Measurements from ENCODE around the gene ATP6V1F. TPM values are rescaled to one million over a fixed set of nuclear protein-coding genes. Genes with fewer than 3 reads are reported as not detected.

Gene ATP6V1F
- total and polyA plus RNA-seq, 7 experiments from 2014 or later: 58.4 to 340 (median 101) TPM

- intact Hi-C loops (cut with micrococcal nuclease): no loop called here
- Histone ChIP-seq H3K4me3 (ENCODE audit: low read length) (no peak overlapping the region), H3K27me3 (ENCODE audit: control insufficient read depth in 2 of 2, insufficient read depth in 2 of 2, low read length in 2 of 2) (no peaks in the 10 kb centered on the region), H3K4me1 (ENCODE audit: control insufficient read depth in 2 of 2, insufficient read depth in 2 of 2, low read length in 2 of 2) (no peaks in the 10 kb centered on the region), H3K9me3 (ENCODE audit: control insufficient read depth in 2 of 3, low read length in 3 of 3) (no peaks in the 10 kb centered on the region), H3K27ac (ENCODE audit: low read depth, low read length) (no peak overlapping the region), H3K36me3 (ENCODE audit: control insufficient read depth in 2 of 3, insufficient read depth in 3 of 3, low read length in 3 of 3) (no peaks in the 10 kb centered on the region)
- Mint-ChIP-seq H3K9me3 (no peaks in the 10 kb centered on the region), H3K27ac (no peak overlapping the region), H3K4me3 (no peak overlapping the region), H3K36me3 (no peaks in the 10 kb centered on the region), H3K4me1 (no peaks in the 10 kb centered on the region), H3K27me3 (peaks cover 0 to 4% (median 0%) of the 10 kb centered on the region in 5 donors)
- DNase-seq (no peak), ATAC-seq (no peak)
- ChIA-PET POLR2A (no interaction called here), CTCF (no interaction called here)
These were observed 13.5 kb upstream of the ATP6V1F start for GRCh38 chr7:128849156-128849515.

- DNase-seq (no peak), ATAC-seq (no peak)
- H3K4me1 Mint-ChIP-seq: no peaks in the 10 kb centered on the region
- Histone ChIP-seq H3K27me3 (ENCODE audit: control insufficient read depth in 2 of 2, insufficient read depth in 2 of 2, low read length in 2 of 2) (no peaks in the 10 kb centered on the region), H3K36me3 (ENCODE audit: control insufficient read depth in 2 of 3, insufficient read depth in 3 of 3, low read length in 3 of 3) (no peaks in the 10 kb centered on the region), H3K9me3 (ENCODE audit: control insufficient read depth in 2 of 3, low read length in 3 of 3) (no peaks in the 10 kb centered on the region), H3K4me1 (ENCODE audit: control insufficient read depth in 2 of 2, insufficient read depth in 2 of 2, low read length in 2 of 2) (no peaks in the 10 kb centered on the region), H3K4me3 (ENCODE audit: low read length) (no peak overlapping the region), H3K27ac (ENCODE audit: low read depth, low read length) (no peak overlapping the region)
- ChIA-PET POLR2A (no interaction called here), CTCF (no interaction called here)
- no peaks in the 10 kb centered on the region for H3K36me3 Mint-ChIP-seq
- no peak overlapping the region for H3K4me3 Mint-ChIP-seq
- H3K27me3 Mint-ChIP-seq: peaks cover 0 to 4% (median 0%) of the 10 kb centered on the region in 5 donors
- no peak overlapping the region for H3K27ac Mint-ChIP-seq
- intact Hi-C loops (cut with micrococcal nuclease): no loop called here
- H3K9me3 Mint-ChIP-seq: no peaks in the 10 kb centered on the region
These were observed 12.7 kb upstream of the ATP6V1F start for GRCh38 chr7:128849804-128850490.

- ChIA-PET POLR2A (no interaction called here), CTCF (no interaction called here)
- H3K4me1 ChIP-seq (ENCODE audit: control insufficient read depth in 2 of 2, insufficient read depth in 2 of 2, low read length in 2 of 2): no peaks in the 10 kb centered on the region
- Mint-ChIP-seq H3K4me1 (peaks cover 0 to 1% (median 0%) of the 10 kb centered on the region in 7 donors), H3K27ac (no peak overlapping the region), H3K9me3 (no peaks in the 10 kb centered on the region), H3K27me3 (peaks cover 0 to 4% (median 0%) of the 10 kb centered on the region in 5 donors), H3K36me3 (no peaks in the 10 kb centered on the region), H3K4me3 (no peak overlapping the region)
- H3K27me3 ChIP-seq (ENCODE audit: control insufficient read depth in 2 of 2, insufficient read depth in 2 of 2, low read length in 2 of 2): no peaks in the 10 kb centered on the region
- H3K4me3 ChIP-seq (ENCODE audit: low read length): no peak overlapping the region
- no peaks in the 10 kb centered on the region for H3K9me3 ChIP-seq (ENCODE audit: control insufficient read depth in 2 of 3, low read length in 3 of 3)
- ATAC-seq: no peak
- no peaks in the 10 kb centered on the region for H3K36me3 ChIP-seq (ENCODE audit: control insufficient read depth in 2 of 3, insufficient read depth in 3 of 3, low read length in 3 of 3)
- intact Hi-C loops (cut with micrococcal nuclease): no loop called here
- no peak for DNase-seq
- no peak overlapping the region for H3K27ac ChIP-seq (ENCODE audit: low read depth, low read length)
These were observed 10.0 kb upstream of the ATP6V1F start for GRCh38 chr7:128852537-128853254.

GRCh38 chr7:128853799-128854198 is 8.9 kb upstream of the ATP6V1F start:
- H3K4me3 ChIP-seq (ENCODE audit: low read length): no peak overlapping the region
- ChIA-PET CTCF (no interaction called here), POLR2A (no interaction called here)
- H3K27me3 Mint-ChIP-seq: peaks cover 0 to 4% (median 0%) of the 10 kb centered on the region in 5 donors
- H3K27ac Mint-ChIP-seq: no peak overlapping the region
- H3K27ac ChIP-seq (ENCODE audit: low read depth, low read length): no peak overlapping the region
- ATAC-seq (no peak), DNase-seq (no peak)
- H3K9me3 Mint-ChIP-seq: no peaks in the 10 kb centered on the region
- intact Hi-C loops (cut with micrococcal nuclease): no loop called here
- H3K36me3 ChIP-seq (ENCODE audit: control insufficient read depth in 2 of 3, insufficient read depth in 3 of 3, low read length in 3 of 3): no peaks in the 10 kb centered on the region
- no peaks in the 10 kb centered on the region for H3K27me3 ChIP-seq (ENCODE audit: control insufficient read depth in 2 of 2, insufficient read depth in 2 of 2, low read length in 2 of 2)
- no peaks in the 10 kb centered on the region for H3K36me3 Mint-ChIP-seq
- no peaks in the 10 kb centered on the region for H3K9me3 ChIP-seq (ENCODE audit: control insufficient read depth in 2 of 3, low read length in 3 of 3)
- H3K4me1 ChIP-seq (ENCODE audit: control insufficient read depth in 2 of 2, insufficient read depth in 2 of 2, low read length in 2 of 2): no peaks in the 10 kb centered on the region
- H3K4me3 Mint-ChIP-seq: no peak overlapping the region
- H3K4me1 Mint-ChIP-seq: peaks cover 0 to 1% (median 0%) of the 10 kb centered on the region in 7 donors

- ATAC-seq: no peak
- DNase-seq: no peak
- ChIA-PET POLR2A (no interaction called here), CTCF (no interaction called here)
- Histone ChIP-seq H3K27me3 (ENCODE audit: control insufficient read depth in 2 of 2, insufficient read depth in 2 of 2, low read length in 2 of 2) (no peaks in the 10 kb centered on the region), H3K9me3 (ENCODE audit: control insufficient read depth in 2 of 3, low read length in 3 of 3) (no peaks in the 10 kb centered on the region), H3K4me1 (ENCODE audit: control insufficient read depth in 2 of 2, insufficient read depth in 2 of 2, low read length in 2 of 2) (no peaks in the 10 kb centered on the region), H3K36me3 (ENCODE audit: control insufficient read depth in 2 of 3, insufficient read depth in 3 of 3, low read length in 3 of 3) (no peaks in the 10 kb centered on the region), H3K4me3 (ENCODE audit: low read length) (no peak overlapping the region), H3K27ac (ENCODE audit: low read depth, low read length) (no peak overlapping the region)
- intact Hi-C loops (cut with micrococcal nuclease): no loop called here
- Mint-ChIP-seq H3K36me3 (no peaks in the 10 kb centered on the region), H3K27ac (no peak overlapping the region), H3K4me3 (no peak overlapping the region), H3K9me3 (no peaks in the 10 kb centered on the region), H3K4me1 (peaks cover 0 to 1% (median 0%) of the 10 kb centered on the region in 7 donors), H3K27me3 (peaks cover 0 to 4% (median 0%) of the 10 kb centered on the region in 5 donors)
These were observed 8.3 kb upstream of the ATP6V1F start for GRCh38 chr7:128854396-128854795.

- no peak for DNase-seq
- no peak overlapping the region for H3K27ac Mint-ChIP-seq
- Histone ChIP-seq H3K9me3 (ENCODE audit: control insufficient read depth in 2 of 3, low read length in 3 of 3) (no peaks in the 10 kb centered on the region), H3K4me3 (ENCODE audit: low read length) (no peak overlapping the region), H3K36me3 (ENCODE audit: control insufficient read depth in 2 of 3, insufficient read depth in 3 of 3, low read length in 3 of 3) (no peaks in the 10 kb centered on the region), H3K27me3 (ENCODE audit: control insufficient read depth in 2 of 2, insufficient read depth in 2 of 2, low read length in 2 of 2) (no peaks in the 10 kb centered on the region), H3K4me1 (ENCODE audit: control insufficient read depth in 2 of 2, insufficient read depth in 2 of 2, low read length in 2 of 2) (no peaks in the 10 kb centered on the region), H3K27ac (ENCODE audit: low read depth, low read length) (no peak overlapping the region)
- no peak overlapping the region for H3K4me3 Mint-ChIP-seq
- H3K36me3 Mint-ChIP-seq: no peaks in the 10 kb centered on the region
- intact Hi-C loops (cut with micrococcal nuclease): no loop called here
- H3K27me3 Mint-ChIP-seq: peaks cover 0 to 4% (median 0%) of the 10 kb centered on the region in 5 donors
- CTCF ChIA-PET: no interaction called here
- H3K4me1 Mint-ChIP-seq: peaks cover 0 to 10% (median 0%) of the 10 kb centered on the region in 7 donors
- no peaks in the 10 kb centered on the region for H3K9me3 Mint-ChIP-seq
- ATAC-seq: no peak
- POLR2A ChIA-PET: no interaction called here
These were observed 7.1 kb upstream of the ATP6V1F start for GRCh38 chr7:128855559-128855958.

Measured in naive thymus-derived CD4-positive, alpha-beta T cell (primary cell).